Urothelium cell line (cell line): ENCODE results near the gene TOP2B.

ENCODE experiments used
- DNase-seq: peaks from one replicate; pipeline ENCODE4 v3.0.0; 2011; ENCODE audit warnings: low spot score, mixed read lengths
- FAIRE-seq: peaks from 2 replicates; lab custom pipeline; 2011; peaks lifted over from hg19 to GRCh38; lab: Jason Lieb, UNC

The TOP2B gene

DNA sequence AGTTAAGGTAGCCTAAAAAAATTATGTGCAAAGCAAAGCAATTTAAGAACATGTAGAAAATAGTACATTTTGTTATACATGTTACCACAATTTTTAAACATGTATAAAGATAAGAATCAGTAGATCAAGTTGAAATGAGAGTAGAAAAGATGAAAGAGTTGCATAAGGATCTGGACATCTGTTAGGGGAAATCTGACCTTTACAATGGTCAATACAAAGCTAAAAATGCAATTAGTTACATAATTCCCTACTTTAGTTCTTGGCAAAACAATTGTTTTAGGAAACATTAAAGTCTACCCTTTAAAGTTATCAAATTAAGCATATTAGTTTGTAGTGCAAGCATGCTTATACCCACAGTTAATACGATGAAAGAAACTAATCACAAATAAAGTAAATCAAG lies 32.7 kb downstream of the TOP2B start:
- no peak for FAIRE-seq
- DNase-seq = no peak

DNA sequence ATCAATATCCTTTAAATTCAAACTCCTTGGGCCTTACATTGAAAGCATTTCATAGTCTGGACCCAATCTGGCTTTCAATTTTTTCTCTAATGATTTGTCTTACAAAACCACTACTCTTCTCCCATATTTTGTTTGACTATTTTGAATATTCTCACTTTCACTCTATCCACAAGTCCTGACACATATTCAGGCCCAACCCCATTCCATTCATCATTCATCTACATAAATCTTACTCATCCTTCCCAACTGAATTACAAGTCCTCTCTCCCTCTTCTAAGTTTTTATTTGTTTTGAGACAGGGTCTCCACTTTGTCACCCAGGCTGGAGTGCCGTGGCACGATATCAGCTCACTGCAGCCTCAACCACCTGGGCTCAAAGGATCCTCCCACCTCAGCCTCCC lies 43.6 kb downstream of the TOP2B start:
- DNase-seq (no peak), FAIRE-seq (no peak)

DNA sequence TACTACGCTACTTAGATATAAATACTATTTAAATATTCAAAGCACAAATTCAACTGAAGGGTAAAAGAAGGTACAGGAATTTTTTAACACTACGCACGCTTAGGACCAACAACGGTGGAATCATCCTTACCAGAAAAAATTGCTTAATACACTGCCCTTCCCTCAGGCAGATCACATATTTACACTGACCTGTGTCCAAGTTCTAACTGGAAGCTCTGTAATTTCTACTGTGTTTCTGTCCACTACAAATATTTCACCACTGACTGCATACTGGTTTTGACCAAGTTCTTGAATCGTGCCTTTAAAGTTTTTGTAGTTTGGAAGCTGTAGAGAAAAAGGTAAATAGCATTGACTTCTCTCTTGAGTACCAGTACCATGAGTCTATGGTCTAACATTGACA lies 44.2 kb downstream of the TOP2B start:
- DNase-seq = no peak
- FAIRE-seq = no peak

DNA sequence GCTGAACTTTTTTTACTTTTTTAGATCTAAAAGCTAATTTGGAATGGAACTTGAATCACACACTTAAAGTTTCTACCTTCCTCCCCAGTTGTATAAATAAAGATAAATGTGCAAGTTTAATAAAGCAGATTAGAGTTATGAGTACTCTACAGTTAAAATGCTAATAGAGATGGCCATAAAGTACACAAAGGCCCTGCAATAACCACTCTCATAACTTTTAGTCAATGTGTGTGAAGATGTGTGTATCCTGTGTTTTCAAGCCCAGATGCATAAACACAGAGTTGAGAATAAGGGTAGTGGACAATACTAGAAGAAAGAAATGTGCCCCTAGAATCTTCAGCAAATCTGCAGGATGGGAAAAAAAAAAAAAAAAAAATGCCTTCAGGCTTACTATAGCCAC lies 45.3 kb downstream of the TOP2B start:
- FAIRE-seq = no peak
- no peak for DNase-seq

DNA sequence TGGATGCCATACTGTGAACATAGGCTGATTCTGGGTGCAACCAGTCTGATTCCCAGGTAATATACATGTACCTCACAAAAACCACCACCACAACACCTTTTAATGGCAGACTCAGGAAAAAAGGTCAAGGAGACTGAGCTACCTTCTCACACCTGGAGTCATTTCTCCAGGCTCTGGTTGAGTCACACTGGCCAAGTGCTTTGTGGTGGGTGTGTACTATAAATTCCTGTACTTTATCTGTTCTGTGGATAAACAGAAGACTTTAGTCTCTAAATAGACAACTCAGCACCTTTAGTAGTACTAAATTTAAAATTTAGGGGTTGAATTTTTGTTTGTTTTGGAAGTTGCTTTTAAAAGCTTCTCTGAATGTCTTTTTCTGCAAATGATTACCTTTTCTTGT lies 46.7 kb downstream of the TOP2B start:
- FAIRE-seq = no peak
- DNase-seq = no peak

DNA sequence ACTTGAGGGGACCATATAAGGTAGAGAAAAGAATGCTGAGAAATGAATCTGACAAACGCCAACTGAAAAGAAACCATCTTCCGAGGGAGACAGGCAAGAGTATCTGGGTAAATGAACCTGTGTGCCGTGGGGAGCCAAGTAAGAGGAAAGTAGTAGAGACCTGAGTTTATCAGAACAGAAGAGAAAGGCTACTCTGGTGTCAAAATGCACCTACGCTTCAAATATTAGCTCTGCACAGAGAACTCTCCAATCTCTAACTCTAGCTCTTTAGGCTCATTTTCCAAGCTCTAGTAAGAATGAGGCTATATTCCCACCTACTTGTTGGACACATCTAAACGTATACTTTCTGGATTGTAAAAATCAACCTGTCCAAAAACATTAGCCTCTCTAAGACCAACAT lies 53.5 kb downstream of the TOP2B start:
- DNase-seq (no peak), FAIRE-seq (no peak)

DNA sequence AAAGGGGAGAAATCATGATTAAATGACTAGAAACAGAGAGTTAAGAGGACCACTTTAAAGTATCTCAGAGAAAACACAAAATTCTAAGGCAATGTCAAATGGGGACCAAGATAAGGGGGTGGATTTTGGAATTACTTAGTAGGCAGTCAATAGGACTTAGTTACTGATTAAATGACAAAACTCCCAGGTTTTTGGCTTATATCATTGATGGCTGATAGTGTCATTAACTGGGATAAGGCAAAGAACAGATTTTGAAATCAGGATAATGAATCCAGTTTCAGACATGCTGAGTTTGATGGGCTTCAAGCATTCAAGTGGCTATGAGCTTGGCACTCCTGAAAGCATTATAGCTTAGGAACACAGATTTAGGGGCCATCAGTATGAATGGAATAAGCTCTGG lies 53.9 kb downstream of the TOP2B start:
- FAIRE-seq (no peak), DNase-seq (no peak)

DNA sequence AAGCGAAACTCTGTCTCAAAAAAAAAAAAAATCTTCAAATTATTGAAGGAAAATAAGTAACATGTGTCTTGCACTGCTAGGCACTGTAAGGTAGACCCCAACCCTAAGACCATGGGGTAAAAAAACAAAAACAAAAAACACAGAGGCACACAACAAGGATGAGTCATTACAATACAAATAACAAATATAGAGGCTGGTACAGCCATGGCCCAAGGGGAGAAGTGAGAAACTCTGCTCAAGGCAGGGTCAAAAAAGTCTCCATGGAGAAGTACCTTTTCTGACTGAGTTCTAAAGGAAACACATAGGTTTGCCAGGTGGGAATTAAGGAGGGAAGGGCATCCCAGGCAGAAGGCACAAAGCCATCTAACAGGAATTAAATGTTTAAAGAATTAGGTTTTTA lies 54.5 kb downstream of the TOP2B start:
- FAIRE-seq (no peak), DNase-seq (no peak)

DNA sequence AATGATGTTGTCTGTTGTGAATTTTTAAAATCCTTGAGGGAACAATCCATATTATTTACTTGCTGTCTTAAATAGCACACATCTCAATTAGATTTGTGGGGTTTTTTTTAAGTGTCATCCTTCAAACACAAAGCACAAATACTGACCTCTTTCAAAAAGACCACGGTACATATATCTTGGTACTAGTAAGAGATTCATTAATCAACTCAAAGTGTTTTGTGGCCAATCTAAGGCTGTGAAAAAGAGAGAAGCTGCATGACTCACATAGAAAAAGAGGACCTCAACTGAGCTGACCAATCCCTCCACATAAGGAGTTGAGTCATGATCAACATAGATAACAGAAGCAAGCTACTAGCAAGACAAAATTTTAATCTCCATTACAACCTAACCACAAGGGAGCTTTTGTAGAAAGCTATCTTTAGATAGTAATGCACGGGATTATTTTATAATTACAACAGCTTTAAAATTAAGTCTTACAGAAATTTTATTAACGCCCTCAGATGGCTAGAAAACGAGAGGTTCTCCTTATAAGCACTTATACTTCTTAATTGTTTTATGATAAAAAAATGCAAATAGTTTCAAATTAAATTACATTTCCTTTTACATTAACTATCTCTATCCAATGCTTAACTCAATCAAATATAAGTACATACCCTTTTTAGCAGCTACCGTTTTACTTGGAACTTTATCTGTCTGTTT lies 60.5 kb downstream of the TOP2B start:
- DNase-seq (no peak), FAIRE-seq (no peak)

DNA sequence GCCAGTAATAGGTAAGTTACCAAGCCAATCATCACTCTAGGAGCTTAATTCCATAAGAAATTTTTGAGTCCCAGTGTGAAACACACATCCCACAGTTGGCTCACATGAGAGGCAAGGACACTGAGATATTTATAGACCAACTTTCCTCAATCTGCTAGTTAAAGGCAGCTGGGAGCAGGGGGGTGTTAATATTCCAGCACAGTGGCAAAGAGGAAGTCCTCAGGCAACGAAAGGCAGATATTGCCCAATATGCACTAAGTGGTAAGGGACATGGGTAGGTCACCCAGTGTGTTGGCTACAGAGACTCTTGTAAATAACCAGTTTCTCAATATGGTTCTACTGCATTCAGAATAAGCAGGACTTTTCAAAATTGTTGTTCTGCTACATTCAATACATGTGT lies 61.0 kb downstream of the TOP2B start:
- DNase-seq (no peak), FAIRE-seq (no peak)

DNA sequence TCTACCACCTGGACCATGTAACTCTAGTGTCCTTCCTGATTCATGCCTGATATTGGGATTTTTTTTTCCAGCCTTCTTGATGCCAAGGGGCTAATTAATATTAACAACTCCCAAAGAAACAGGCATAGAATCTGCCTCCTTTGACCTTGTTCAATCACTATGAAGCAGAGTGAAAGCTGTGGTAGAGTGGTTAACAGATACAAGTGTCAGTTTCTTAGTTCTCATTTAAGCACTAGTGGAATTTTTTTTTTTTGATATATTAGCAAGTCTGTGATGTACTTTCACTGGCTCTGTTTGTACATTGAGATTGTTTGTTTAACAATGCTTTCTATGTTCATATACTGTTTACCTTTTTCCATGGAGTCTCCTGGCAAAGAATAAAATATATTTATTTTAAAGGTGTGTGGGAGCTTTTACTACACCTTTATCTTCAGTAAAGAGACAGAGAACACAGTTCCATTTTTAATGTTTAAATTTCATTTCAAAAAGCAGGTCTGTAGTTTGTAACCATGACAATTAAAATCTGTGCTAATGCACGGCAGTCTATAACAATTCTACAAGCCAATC lies 67.1 kb downstream of the TOP2B start:
- no peak for FAIRE-seq

DNA sequence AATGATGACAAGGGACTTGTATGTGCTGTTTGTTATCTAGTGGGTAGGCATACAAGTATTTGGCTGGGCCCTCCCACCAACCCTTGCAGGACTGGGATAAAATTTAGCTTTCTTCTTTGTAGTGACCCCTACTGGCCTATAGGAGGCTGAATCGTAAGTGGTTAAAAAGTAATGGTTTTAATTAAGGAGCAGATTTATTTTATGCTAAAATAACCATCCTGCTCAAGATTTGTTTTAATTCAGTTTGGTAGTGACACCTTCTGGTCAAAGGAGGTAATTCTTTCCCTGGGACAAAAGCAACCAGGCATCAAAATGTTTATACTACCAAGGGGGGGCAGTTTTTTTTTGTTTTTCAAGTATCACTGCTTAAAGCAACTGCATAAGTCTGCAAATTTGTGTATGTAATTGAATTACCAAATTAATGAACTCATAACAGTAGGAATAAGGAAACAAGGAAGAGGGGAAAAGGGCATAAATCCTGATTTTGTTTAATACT lies 70.7 kb downstream of the TOP2B start:
- no peak for FAIRE-seq
- no peak for DNase-seq

More for the DNA sequence above, 67.1 kb downstream of the TOP2B start:
- no peak for DNase-seq

DNA sequence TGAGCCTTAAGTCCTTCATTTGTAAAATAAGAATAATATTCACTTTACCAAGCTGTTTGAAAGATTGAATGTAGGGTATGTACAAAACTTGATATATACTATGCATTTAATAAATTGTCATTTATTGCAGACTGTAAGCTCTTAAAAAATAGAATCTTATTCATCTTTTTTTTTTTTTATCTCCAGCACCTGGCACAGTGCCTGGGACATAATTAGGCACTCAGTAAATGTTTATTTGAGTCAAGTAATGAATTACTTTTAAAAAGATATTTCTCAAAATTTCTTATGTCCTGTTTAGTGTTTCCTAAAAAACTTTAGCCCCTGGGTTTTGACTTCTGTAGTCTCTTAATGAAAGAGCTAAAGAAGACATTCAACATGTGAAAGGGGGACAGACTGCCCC lies 71.7 kb downstream of the TOP2B start:
- FAIRE-seq = no peak

DNA sequence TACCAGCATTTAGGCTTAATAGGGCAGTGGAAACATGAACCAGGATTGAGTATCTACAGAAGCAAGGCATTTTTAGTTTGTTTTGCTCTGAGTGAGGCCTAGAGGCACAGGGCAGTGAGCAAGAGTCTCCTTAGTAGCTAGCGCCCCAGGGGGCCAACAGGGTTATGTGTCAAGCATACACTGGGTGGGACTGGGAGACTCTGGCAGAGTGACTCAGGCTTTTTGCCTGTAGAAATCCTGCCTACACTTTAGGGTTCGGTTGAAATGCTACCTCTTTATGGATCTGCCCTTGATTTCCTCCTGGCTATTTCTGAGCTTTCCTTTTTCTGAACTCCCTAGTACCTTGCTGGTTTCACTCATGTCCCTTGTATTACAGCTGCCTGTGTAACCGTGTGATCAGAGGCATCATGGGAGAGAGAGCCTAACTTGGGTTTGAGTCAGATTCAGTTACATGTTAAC lies 72.2 kb downstream of the TOP2B start:
- DNase-seq (no peak), FAIRE-seq (no peak)

More for the DNA sequence above, 71.7 kb downstream of the TOP2B start:
- no peak for DNase-seq

DNA sequence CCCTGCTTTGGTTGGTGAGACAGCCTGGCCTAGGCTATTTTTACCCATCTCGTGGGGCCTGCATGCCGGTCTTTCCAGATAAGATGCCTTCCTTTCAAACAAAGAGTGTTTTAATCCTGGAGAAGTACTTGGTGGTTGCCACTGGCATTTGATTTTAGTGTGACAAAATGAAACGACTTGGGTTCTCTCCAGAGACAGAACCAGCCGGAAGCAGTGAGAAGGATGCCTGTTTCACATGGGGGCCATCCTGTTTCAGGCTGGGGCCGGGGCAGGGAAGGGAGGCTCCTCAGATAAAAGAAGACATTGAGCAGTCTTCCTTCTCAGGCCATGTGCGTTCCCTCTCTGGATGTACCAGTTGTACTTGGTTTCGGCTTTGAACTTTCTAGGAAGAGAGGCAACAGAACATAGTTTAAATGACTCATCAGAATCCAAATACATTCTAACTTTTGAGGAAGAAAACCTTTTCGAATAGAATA lies 74.9 kb downstream of the TOP2B start:
- FAIRE-seq = no peak

DNA sequence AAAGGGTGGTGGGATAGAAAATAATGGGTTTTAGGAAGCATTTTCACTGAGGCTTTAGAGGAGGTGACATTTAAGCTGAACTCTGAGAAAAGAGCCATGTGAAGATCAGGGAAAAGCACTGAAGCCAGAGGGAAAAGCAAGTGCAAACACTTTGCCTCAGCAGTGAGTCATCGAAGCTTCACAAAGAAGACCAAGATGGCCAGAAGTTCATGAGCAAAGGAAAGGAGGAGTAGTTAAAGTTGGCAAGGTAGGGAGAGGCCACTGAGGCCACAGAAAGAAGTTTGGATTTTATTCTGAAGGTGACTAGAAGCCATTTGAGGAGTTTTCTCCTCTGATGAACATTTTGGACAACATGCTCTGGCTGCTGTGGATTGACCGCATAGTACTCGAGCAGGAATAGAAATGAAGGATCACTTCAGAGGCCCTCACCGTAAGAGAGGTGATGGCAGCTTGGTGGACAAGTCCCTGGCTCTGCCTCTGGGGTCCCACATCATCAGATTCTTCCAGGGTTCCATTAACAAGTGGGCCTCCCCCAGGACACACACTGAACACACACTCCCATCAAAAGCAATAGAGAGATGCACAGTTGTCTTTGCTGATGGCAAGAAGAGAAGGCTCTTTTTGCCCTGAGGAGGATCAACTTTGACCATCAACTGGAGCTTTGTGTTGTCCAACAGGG lies 75.5 kb downstream of the TOP2B start:
- no peak for DNase-seq

More for the DNA sequence above, 74.9 kb downstream of the TOP2B start:
- no peak for DNase-seq

DNA sequence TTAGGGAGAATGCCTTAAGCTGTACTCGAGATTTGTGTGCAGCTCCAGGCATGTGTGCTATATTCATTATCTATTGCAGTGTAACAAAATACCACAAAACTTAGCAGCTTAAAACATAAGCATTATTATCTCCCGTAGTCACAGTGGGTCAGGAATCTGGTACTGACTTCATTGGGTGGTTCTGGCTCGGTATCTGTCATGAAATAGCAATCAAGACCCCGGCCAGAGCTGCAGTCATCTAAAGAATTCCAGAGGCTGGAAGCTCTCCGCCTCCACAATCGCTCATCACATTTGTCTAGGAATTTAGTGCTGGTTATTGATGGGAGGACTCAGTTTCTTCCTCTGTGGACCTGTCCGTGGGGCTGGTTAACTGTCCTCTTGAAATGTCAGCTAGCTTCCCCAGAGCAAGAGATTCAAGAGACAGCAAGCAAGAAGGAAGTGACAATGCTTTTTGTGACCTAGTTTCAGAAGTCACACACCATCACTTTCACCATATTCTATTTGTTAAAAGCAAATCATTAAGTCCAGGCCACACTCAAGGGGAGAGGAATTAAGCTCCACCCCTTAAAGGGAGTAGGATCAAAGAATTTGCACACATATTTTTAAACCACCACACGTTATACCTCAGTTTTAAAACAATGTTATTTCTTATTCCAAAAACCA lies 76.1 kb downstream of the TOP2B start:
- FAIRE-seq = no peak
- no peak for DNase-seq

More for the DNA sequence above, 75.5 kb downstream of the TOP2B start:
- no peak for FAIRE-seq

DNA sequence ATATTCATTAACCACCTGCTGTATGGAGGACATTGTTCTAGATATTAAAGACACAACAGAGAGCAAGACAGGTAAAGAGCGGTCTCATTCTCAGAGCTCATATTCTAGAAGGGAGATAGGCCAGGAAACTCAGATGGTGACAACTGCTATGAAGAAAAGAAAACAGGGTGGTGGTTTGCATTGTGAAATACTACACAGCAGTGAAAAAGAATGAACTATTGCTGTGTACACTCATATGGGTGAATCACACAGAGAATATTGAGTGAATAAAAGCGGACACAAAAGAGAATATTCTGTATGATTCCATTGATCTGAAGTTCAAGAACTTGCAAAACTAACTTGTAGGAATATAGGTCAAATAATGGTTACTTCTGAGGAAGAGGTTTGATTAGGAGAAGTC lies 76.7 kb downstream of the TOP2B start:
- FAIRE-seq (no peak), DNase-seq (no peak)

DNA sequence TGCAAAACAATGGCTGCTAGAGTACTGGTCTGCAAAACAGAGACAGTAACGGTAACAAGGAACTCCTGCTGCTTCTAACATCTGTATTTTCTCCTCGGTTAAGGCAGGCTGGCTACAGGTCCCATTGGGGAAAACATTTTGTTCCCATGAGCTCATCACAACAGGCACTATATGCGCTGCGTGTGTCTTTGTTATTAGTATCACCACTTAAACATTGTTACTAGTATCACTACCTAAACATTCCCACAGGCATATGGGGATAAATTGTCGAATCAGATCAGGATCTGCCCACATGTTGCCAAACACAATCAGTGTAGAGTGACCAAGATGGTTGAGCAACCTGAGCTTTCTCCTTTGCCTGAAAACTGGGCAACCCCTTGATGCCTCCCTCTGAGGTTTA lies 77.2 kb downstream of the TOP2B start:
- no peak for DNase-seq
- no peak for FAIRE-seq

DNA sequence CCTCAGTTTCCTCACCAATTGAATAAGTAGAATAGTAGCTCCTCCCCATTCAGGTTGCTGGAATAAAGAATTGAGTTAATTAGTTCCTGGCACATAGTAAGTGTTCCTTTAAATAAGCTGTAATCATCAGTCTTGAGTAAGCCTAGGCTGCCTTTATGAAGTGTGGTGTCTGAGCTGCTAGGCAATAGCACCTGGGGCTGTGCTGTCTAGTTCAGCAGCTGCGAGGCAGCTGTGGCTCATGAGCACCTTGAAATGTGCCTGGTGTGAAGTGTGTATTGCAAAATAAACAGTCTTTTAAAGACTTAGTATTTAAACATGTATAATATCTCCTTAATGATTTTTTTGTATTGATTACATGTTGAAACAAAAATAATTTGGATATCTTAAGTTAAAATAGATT lies 77.6 kb downstream of the TOP2B start:
- DNase-seq (no peak), FAIRE-seq (no peak)

DNA sequence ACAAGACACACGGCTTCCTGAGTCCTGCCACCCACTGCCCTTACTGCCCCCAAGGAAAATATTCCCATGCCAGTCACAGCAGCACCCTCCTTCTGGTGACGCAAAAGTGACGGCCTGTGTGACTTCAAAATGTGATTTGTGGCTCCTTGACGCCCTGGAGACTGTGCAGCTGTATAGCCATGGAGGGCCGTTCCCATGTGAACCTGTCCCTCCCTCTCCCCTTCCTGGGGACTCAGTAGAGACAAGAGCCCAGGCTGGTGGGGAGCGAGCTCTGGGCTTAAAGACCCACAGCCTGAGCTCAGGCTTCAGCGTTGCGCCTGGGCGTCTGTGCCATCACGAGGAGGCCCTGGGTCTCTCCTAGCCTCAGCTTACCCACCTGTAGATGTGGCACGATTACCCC lies 78.2 kb downstream of the TOP2B start:
- no peak for FAIRE-seq
- no peak for DNase-seq

DNA sequence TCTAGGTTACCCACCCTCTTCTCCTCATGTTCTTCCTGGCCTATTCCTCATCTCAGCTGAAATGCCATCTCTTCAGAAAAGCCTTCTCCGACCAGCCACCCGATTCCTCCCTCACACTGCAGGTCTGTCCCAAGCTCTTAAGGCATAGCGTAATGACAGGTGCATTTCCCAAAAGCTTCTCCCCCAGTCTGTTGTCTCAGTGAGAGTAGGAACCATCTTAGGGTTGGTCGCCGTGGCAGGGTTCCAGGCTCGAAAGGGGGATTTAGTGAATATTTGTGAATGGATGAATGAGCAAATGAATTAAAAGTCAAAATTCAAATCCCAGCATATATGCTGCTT lies 78.6 kb downstream of the TOP2B start:
- DNase-seq (no peak), FAIRE-seq (no peak)
